NCI-H2227 (cell line): Measurements from ENCODE around the gene PFDN6.
A peak's percentile ranks its signal among the peaks of the same experiment; 100 is the strongest.
"Not testable (repeated sequence)": the region's sequence is repeated elsewhere in the genome, so short reads cannot be mapped to it uniquely, and the experiment has no call there.

Experiments
- DNase-seq: peaks from one replicate; lab custom pipeline; 2025; ENCODE audit not compliant: unreplicated experiment; lab: John Stamatoyannopoulos, UW

Gene PFDN6

DNA sequence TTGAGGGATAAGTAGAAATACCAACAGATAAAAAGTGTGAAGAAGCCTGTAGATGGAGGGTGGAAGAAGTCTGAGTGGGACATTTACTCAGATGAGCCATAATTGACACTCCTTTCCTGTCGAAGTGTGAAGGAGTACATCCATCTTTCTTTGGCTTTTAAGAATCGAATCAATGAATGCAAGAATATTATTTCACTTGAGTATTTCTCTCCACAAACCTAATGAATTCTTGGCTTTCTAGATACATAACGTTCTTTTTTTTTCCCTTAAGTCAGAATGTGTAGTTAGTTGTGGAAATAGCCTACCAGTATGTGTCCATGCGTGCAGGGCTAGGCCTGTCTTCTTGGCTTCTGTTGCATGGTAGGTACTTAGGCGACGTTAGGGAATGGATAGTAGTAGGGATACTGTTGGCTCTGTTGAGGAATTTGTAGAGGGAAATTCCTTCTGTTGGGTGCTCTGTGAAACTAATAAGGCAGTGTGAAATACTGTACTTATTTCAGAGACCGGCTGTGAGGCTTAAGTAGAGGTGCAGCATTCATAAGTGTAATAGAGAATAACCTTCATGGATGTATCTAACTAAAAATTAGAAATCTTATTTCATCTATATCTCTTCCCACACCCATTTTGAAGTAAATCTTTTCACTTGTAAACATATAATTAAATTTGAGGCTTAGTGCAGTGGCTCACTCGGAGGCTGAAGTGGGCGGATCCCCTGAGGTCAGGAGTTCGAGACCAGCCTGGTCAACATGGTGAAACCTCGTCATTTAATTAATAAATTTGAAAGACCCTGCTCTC, 16.1 kb upstream of the PFDN6 start:
- DNase-seq, result no peak

DNA sequence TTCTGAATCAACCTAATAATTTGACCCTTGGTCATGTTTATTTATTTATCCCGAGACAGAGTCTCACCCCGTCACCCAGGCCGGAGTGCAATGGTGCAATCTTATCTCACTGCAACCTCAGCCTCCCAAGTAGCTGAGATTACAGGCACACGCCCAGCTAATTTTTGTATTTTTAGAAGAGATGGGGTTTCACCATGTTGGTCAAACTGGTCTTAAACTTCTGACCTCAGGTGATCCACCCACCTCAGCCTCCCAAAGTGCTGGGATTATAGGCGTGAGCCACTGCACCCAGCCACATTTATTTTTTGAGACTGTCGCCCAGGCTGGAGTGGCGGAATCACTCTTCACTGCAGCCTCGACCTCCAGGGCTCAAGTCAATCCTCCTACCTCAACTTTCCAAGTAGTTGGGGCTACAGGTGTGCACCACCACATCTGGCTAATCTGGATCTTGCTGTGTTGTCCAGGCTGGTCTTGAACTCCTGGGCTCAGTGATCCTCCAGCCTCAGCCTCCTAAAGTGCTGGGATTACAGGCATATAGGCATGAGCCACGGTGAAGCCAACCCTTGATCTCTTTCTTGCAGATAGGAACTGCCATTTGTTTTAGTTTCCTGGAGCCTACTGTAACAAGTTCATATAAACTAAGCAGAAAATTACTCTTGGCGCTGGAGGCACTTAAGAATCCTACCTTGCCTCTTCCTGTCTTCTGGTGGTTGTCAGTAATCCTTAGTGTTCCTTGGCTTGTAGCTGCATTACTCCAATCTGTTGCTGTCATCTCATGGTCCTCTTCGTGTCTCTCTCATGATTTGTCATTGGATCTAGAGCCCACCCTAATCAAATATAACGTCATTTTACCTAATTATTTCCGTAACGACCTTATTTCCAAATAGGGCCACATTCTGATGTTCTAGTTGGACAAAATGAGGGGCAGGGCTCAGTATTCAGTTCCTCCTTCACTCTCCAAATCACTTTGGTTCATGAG, 15.2 kb upstream of the PFDN6 start:
- no peak for DNase-seq

DNA sequence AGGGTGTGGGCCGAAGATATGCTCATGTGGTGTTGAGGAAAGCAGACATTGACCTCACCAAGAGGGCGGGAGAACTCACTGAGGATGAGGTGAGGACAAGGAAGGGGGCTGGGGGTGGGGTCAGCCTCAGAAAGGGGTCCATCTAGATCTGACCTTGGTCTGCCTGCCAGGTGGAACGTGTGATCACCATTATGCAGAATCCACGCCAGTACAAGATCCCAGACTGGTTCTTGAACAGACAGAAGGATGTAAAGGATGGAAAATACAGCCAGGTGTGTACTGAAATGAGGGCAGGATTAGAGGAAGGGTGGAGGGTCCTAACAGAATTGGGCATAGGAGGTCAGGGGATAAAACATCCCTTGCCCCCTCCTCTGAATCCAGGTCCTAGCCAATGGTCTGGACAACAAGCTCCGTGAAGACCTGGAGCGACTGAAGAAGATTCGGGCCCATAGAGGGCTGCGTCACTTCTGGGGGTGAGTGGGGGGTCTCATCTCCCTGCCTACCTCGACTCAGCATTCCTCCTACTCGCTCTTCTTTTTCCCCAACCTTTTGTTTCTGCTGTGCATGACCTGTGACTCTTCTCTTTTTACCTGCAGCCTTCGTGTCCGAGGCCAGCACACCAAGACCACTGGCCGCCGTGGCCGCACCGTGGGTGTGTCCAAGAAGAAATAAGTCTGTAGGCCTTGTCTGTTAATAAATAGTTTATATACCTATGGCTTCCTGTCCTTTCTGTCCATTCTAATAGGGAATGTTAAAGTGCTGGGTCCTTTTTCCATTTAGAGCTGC, 13.4 kb upstream of the PFDN6 start:
- DNase-seq, result not testable (repeated sequence)

DNA sequence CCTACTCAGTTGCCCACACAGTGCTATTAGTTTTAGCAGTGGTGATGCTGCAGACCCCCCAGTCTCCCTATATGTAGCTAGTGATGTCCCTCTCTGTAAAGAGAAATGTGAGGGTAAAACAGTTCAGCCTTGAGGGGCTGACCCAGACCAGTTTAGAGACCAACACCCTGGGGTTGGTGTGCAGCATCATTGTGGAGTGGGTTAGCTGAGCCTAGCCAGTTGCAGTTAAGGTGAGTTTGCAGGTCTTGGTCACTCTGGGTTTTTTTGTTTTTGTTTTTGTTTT, 12.9 kb upstream of the PFDN6 start:
- no peak for DNase-seq

GRCh38 chr6:33276864-33277662, 12.3 kb upstream of the PFDN6 start, which contains the start of gene B3GALT4:
Gene B3GALT4, plus strand, starts transcription at chr6:33277123. Its CDS starts 297 bp downstream, at chr6:33277420.
- peak; percentile 94 for DNase-seq

- no peak for DNase-seq
These were observed 11.6 kb upstream of the PFDN6 start for GRCh38 chr6:33277663-33278391.

GRCh38 chr6:33278392-33278741, 11.0 kb upstream of the PFDN6 start:
- DNase-seq, result no peak

GRCh38 chr6:33278810-33279209, 10.6 kb upstream of the PFDN6 start:
- DNase-seq, result no peak

DNA sequence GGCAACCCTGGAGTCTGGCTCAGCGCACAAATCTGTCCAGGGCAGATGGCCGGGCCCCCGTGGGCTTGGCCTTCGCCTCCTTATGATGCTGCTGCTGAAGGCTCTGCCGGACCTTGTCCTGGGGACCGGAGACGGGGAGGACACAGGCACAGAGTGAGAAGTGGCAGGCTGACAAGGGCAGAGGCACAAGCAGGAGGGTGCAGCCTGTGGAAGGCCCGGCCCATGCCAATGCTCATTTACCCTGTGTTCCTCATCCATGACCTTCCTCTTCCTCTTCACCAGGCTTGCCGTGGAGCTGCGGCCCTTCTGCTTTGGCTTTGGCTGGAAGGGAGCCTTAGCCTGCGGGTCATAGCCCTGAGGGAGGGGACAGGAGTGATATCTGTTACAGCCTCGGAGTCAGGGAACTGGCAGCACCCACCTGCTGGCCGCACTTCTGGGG, 10.1 kb upstream of the PFDN6 start:
- DNase-seq, result no peak

DNA sequence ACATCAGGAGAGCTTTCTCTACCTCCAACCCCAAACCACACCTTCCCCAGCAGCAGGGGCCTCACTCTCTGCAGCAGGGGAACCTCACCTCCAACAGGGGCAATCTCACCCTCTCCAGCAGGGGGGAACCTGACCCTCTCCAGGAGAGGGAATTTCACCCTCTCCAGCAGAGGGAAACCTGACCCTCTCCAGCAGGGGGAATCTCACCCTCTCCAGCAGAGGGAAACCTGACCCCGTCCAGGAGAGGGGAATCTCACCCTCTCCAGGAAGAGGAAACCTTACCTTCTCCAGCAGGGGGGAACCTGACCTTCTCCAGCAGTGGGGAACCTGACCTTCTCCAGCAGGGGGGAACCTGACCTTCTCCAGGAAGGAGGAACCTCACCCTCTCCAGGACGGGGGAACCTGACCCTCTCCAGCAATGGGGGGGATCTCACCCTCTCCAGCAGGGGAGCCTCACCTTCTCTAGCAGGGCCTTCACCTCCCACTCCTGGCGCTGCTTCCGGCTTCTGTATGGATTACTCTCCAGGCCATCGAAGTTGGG, 9.4 kb upstream of the PFDN6 start:
- DNase-seq, result peak; percentile 33

- no peak for DNase-seq
These were observed 8.9 kb upstream of the PFDN6 start for GRCh38 chr6:33280539-33280938.

GRCh38 chr6:33285214-33285613, 4.2 kb upstream of the PFDN6 start:
- DNase-seq, result not testable (repeated sequence)

GRCh38 chr6:33286946-33287914, 2.2 kb upstream of the PFDN6 start:
- DNase-seq, result no peak

DNA sequence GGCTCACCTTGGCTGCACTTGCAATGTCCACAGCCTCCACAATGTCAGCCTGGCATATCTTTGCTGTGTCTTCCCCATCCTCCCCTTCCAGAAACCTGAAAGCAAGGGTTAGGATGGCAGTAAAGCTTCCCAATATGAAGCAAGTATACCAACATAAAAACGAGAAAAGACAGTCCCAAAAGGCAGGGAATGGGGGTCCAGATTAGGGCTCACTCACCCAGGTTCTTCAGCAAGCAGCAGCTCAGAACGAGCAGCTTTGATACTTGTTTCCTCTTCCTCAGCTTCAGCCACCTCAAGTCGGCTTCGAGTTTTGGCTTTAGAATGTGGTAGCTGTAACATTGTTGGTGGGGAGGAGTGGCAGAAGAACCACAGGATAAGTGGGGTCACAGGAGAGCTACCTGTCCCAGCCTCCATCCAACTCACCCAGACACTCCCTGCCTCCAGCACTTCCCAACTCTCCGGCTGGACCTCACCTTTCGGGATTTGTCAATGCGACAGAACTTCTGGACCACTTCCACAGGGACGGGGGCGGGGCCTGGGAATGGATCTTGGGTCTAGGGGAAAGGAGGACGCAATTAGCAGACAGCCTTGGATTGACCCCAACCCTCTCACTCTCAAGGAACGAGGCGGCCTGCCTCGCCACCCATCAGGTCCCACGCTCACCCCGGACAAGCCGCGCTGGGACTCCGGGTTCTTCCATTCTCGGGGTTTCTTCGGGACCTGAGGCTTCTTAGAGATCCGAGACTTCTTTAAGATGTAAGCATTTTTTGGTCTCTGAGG, 1.1 kb upstream of the PFDN6 start:
- DNase-seq, result no peak

GRCh38 chr6:33289784-33290315, 449 bp downstream of the PFDN6 start:
- DNase-seq, result no peak

DNA sequence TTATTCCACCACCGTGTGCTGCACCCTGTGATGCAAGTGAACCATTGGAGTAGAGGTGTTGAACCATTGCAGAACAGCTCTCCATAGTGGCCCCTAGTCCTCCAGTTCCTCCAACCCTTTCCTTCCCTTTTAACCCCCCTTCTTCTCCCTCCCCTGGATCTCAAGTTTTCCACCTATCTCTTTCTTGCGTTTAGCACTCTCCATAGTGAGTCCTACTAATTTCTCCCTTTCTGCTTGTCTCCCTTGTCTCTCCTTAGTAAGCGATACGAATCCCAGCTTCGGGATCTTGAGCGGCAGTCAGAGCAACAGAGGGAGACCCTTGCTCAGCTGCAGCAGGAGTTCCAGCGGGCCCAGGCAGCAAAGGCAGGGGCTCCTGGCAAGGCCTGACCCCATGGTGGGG, 1.1 kb downstream of the PFDN6 start:
- DNase-seq, result no peak

DNA sequence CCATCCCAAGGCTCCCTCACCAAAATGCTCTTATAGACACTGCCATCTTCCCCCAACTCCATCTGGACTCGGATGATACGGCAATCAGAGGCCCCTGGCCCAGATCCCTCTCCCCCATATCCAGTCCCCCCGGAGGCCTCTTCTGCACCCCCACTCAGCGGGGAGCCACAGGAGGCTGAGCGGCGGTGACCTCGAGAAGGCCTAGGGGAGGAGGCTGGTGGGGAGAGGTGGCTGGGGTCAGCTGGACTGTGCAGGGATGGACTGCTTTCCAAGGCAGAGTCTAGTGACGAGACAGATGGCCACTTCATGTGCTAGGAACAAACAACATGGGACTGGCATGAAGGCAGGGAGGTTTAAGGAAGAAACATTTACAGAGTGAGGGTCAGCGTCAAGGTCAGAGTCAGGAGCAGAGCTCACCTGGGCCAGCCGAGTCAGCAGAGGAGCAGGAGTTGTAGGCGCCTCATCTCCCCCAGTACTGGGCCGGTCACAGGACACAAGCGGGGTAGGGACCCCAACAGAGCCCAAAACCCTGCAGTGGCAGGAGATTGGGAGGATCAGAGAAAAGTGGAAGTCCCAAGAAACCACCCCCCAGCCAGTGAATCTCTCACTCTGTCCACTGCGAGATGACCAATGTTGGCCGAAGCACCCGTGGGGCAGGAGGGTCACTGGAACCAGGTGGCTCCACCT, 3.7 kb downstream of the PFDN6 start:
- no peak for DNase-seq
